GM23338 (cell line): ENCODE results near the gene SLC35F1. TPM values are rescaled to one million over a fixed set of nuclear protein-coding genes. Genes with fewer than 3 reads are reported as not detected.

Experiments
- ATAC-seq: fragments of 200-7000 bp; cut with Tn5 transposase; 3 replicates; pipeline ENCODE4 v1.9.1; 2020
- DNase-seq: peaks from one replicate; pipeline ENCODE4 v3.0.0-alpha.2; 2015; ENCODE audit warnings: low spot score
- H2AFZ ChIP-seq: fragments of 200-600 bp; sonication (generic); 2 replicates; pipeline ENCODE4 v1.8.0; 2016; ENCODE audit warnings: antibody characterized with exemption, mild to moderate bottlenecking, moderate library complexity
- H3F3A ChIP-seq: fragments of 200-600 bp; sonication (generic); replicated peaks from 2 replicates; pipeline ENCODE4 v1.8.0; 2017; ENCODE audit warnings: antibody characterized with exemption, mixed run types, low read depth
- H3K27ac ChIP-seq: fragments of 200-600 bp; sonication (generic); 2 replicates; pipeline ENCODE4 v1.6.1; 2016; ENCODE audit warnings: low read depth
- H3K27me3 ChIP-seq: fragments of 200-600 bp; sonication (generic); 2 replicates; pipeline ENCODE4 v1.8.0; 2016; ENCODE audit warnings: mild to moderate bottlenecking, mixed run types, moderate library complexity; ENCODE audit not compliant: insufficient read depth
- H3K36me3 ChIP-seq: fragments of 200-600 bp; sonication (generic); 2 replicates; pipeline ENCODE4 v1.8.0; 2016; ENCODE audit warnings: mild to moderate bottlenecking; ENCODE audit not compliant: insufficient read depth
- H3K4me1 ChIP-seq: fragments of 200-600 bp; sonication (generic); 2 replicates; pipeline ENCODE4 v1.8.0; 2016; ENCODE audit warnings: mild to moderate bottlenecking, moderate library complexity; ENCODE audit not compliant: insufficient read depth
- H3K4me2 ChIP-seq: fragments of 200-600 bp; sonication (generic); 2 replicates; pipeline ENCODE4 v1.7.1; 2017; ENCODE audit warnings: mixed run types
- H3K4me3 ChIP-seq: fragments of 200-600 bp; sonication (generic); 2 replicates; pipeline ENCODE4 v1.6.1; 2016; ENCODE audit warnings: mixed run types
- H3K79me2 ChIP-seq: fragments of 200-600 bp; sonication (generic); replicated peaks from 2 replicates; pipeline ENCODE4 v1.8.0; 2017; ENCODE audit warnings: mild to moderate bottlenecking; ENCODE audit not compliant: insufficient read depth
- H3K9me2 ChIP-seq: fragments of 200-600 bp; sonication (generic); 2 replicates; pipeline ENCODE4 v1.8.0; 2017; ENCODE audit not compliant: insufficient read depth
- H4K20me1 ChIP-seq: fragments of 200-600 bp; sonication (generic); replicated peaks from 2 replicates; pipeline ENCODE4 v1.8.0; 2017; ENCODE audit warnings: mild to moderate bottlenecking; ENCODE audit not compliant: insufficient read depth
- H3K27ac Mint-ChIP-seq: 2 replicates; pipeline ENCODE4 v1.8.0; 2020; ENCODE audit warnings: inconsistent platforms, mild to moderate bottlenecking, moderate library complexity, mixed read lengths
- H3K27me3 Mint-ChIP-seq: 3 replicates; pipeline ENCODE4 v1.8.0; 2022; ENCODE audit warnings: low read depth, mild to moderate bottlenecking, moderate library complexity, mixed read lengths, inconsistent platforms; ENCODE audit not compliant: insufficient read depth, poor library complexity
- H3K36me3 Mint-ChIP-seq: 3 replicates; pipeline ENCODE4 v1.8.0; 2021; ENCODE audit warnings: low read depth, mild to moderate bottlenecking, inconsistent platforms, moderate library complexity, mixed read lengths
- H3K4me1 Mint-ChIP-seq: 3 replicates; pipeline ENCODE4 v1.8.0; 2020; ENCODE audit warnings: mild to moderate bottlenecking, inconsistent platforms, mixed read lengths
- H3K4me3 Mint-ChIP-seq: 3 replicates; pipeline ENCODE4 v1.8.0; 2021; ENCODE audit warnings: moderate library complexity, mild to moderate bottlenecking, inconsistent platforms, mixed read lengths
- H3K9me3 Mint-ChIP-seq: 3 replicates; pipeline ENCODE4 v1.8.0; 2020; ENCODE audit warnings: moderate library complexity, mild to moderate bottlenecking, inconsistent platforms, mixed read lengths
- CREB1 ChIP-seq: fragments of 250-450 bp; sonication (Bioruptor Pico); IDR thresholded peaks from 2 replicates; pipeline ENCODE4 v1.5.0; 2020; ENCODE audit warnings: low read depth, mild to moderate bottlenecking, moderate library complexity
- ETS1 ChIP-seq: IDR thresholded peaks from 2 replicates; pipeline ENCODE4 v1.6.1; 2016; ENCODE audit warnings: antibody characterized with exemption
- EZH2 ChIP-seq: fragments of 200-600 bp; sonication (generic); IDR thresholded peaks from one replicate; pipeline ENCODE4 v1.8.0; 2017; ENCODE audit warnings: antibody characterized with exemption, mild to moderate bottlenecking, low read depth; ENCODE audit not compliant: unreplicated experiment
- JUNB ChIP-seq: IDR thresholded peaks from one replicate; pipeline ENCODE4 v1.6.1; 2016; ENCODE audit warnings: antibody characterized with exemption; ENCODE audit not compliant: unreplicated experiment
- POLR2AphosphoS5 ChIP-seq: IDR thresholded peaks from 2 replicates; pipeline ENCODE4 v1.6.1; 2016; ENCODE audit warnings: antibody characterized with exemption, low read depth
- REST ChIP-seq: IDR thresholded peaks from one replicate; pipeline ENCODE4 v1.6.1; 2018; ENCODE audit warnings: antibody characterized with exemption; ENCODE audit not compliant: unreplicated experiment
- STAT1 ChIP-seq: IDR thresholded peaks from one replicate; pipeline ENCODE4 v1.6.1; 2016; ENCODE audit warnings: antibody characterized with exemption; ENCODE audit not compliant: unreplicated experiment
- ZNF114 ChIP-seq: fragments of 250-450 bp; sonication (Bioruptor Pico); IDR thresholded peaks from 2 replicates; pipeline ENCODE4 v1.5.0; 2020; ENCODE audit warnings: mild to moderate bottlenecking, moderate library complexity
- ZNF331 ChIP-seq: fragments of 250-450 bp; sonication (Bioruptor Pico); IDR thresholded peaks from 2 replicates; pipeline ENCODE4 v1.5.0; 2020; ENCODE audit warnings: low read depth, mild to moderate bottlenecking, moderate library complexity
- ZNF462 ChIP-seq: fragments of 250-450 bp; sonication (Bioruptor Pico); IDR thresholded peaks from 2 replicates; pipeline ENCODE4 v1.5.0; 2020; ENCODE audit warnings: mild to moderate bottlenecking, moderate library complexity
- polyA plus RNA-seq: library from polyadenylated mRNA; unstranded; fragments of >200 nt; fragmentation: Nextera tagmentation; extraction: Ambion mirVana; gene quantifications from 2 replicates; pipeline ENCODE4 v1.2.1, GENCODE V29; 2016
- total RNA-seq: library from RNA; depleted of rRNA; stranded (reverse); fragments of >200 nt; shearing (Covaris generic); gene quantifications from 2 replicates; pipeline ENCODE4 v1.2.3, GENCODE V29; 2014

The SLC35F1 gene
- total and polyA plus RNA-seq, 2 experiments from 2014 or later: 3.0 to 10.3 TPM

- no peak for TF ChIP-seq REST
- no peak for TF ChIP-seq ZNF114 (CRISPR knock-in tag)
- TF ChIP-seq EZH2: no peak
- no peak for TF ChIP-seq ZNF331 (CRISPR knock-in tag)
- TF ChIP-seq ETS1: no peak
These were observed 51.5 kb downstream of the SLC35F1 start (continued) for GRCh38 chr6:117958536-117958935.

GRCh38 chr6:117960877-117961276 lies 53.8 kb downstream of the SLC35F1 start:
- Histone ChIP-seq H3K36me3 (peaks cover 9% of the 10 kb centered on the region), H3K4me2 (no peak overlapping the region), H2AFZ (no peak overlapping the region), H3K27me3 (no peaks in the 10 kb centered on the region), H3K4me1 (no peaks in the 10 kb centered on the region), H4K20me1 (no peaks in the 10 kb centered on the region), H3K27ac (no peak overlapping the region), H3K9me2 (no peaks in the 10 kb centered on the region), H3F3A (no peaks in the 10 kb centered on the region), H3K79me2 (no peaks in the 10 kb centered on the region), H3K4me3 (no peak overlapping the region)
- ATAC-seq (no peak), DNase-seq (no peak)
- Mint-ChIP-seq H3K36me3 (peaks cover 12% of the 10 kb centered on the region), H3K27ac (no peak overlapping the region), H3K4me1 (no peaks in the 10 kb centered on the region; the same call in 2 of the 3 replicates), H3K9me3 (peaks cover 17% of the 10 kb centered on the region), H3K27me3 (no peaks in the 10 kb centered on the region), H3K4me3 (no peak overlapping the region)
- TF ChIP-seq REST: no peak
- TF ChIP-seq STAT1: no peak
- TF ChIP-seq POLR2AphosphoS5: no peak
- no peak for TF ChIP-seq JUNB
- no peak for TF ChIP-seq CREB1 (CRISPR knock-in tag)
- TF ChIP-seq ZNF462 (CRISPR knock-in tag): no peak
